Endometrial microvascular endothelial cells (primary cell): Measurements from ENCODE around the gene NTHL1. TPM values are rescaled to one million over a fixed set of nuclear protein-coding genes. Genes with fewer than 3 reads are reported as not detected.

ENCODE experiments used
- in situ Hi-C: cut with HindIII; loops from 2 replicates; pipeline ENCODE4 v1.10.0; 2017; ENCODE audit warnings: low sequenced_read_pairs, low pct_unique_long_range_greater_than_20kb; ENCODE audit errors: inconsistent ontology term
- total RNA-seq: library from RNA; depleted of rRNA; stranded (reverse); fragments of >200 nt; gene quantifications from one replicate; pipeline ENCODE4 v1.2.3, GENCODE V29; 2015; ENCODE audit errors: inconsistent ontology term

NTHL1 gene
- total RNA-seq, 1 donor from 2014 or later = 38.8 TPM

DNA sequence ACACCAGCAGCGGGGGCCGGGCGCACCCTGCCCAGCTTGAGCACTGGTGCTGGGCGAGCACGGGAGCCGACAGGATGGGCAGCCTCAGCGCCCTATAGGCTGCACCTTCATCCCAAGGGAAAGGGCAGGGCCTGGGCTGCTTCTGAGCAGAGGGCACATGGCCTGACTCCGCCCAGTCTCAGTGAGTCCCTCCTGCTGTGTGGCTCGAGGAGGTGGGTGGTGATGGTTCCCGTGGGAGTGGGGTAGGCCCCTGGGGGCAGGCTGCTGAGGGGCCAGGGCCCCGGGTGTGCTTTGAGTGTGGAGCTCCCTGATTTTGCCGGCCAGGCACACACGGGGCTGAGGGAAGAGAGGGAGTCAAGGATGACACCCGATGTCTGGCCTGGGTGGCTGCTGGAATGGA, 38.0 kb upstream of the NTHL1 start:
- in situ Hi-C loops = no loop called here

DNA sequence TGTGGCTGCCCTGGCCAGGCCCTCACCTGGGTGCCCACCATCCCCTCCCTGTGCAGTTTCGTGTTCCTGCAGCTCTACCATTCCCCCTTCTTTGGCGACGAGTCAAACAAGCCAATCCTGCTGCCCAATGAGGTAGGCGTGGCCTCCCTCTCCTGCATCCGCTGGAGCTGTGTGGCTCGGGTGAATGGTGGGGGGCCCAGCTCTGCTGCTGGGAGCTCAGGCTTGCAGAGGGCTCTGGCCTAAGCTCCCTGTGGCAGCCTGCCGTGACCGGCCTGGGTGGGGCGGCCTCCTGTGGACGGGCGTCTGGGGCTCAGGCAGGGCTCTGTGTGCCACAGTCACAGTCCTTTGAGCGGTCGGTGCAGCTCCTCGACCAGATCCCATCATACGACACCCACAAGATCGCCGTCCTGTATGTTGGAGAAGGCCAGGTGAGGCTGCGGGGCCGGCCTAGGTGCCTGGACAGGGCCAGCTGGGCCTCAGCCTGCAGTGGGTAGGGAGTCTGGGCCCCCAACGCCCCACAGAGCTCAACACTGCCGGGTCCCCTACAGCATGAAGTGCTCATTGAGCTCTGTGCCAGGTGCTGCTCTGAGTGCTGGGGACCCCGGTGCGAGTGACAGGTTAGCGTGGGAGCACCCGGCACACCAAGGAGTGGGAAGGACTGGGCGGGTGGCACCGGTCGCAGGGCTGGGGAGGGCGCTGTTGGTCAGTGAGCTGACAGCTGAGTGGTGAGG, 37.4 kb upstream of the NTHL1 start:
- in situ Hi-C loops = no loop called here

DNA sequence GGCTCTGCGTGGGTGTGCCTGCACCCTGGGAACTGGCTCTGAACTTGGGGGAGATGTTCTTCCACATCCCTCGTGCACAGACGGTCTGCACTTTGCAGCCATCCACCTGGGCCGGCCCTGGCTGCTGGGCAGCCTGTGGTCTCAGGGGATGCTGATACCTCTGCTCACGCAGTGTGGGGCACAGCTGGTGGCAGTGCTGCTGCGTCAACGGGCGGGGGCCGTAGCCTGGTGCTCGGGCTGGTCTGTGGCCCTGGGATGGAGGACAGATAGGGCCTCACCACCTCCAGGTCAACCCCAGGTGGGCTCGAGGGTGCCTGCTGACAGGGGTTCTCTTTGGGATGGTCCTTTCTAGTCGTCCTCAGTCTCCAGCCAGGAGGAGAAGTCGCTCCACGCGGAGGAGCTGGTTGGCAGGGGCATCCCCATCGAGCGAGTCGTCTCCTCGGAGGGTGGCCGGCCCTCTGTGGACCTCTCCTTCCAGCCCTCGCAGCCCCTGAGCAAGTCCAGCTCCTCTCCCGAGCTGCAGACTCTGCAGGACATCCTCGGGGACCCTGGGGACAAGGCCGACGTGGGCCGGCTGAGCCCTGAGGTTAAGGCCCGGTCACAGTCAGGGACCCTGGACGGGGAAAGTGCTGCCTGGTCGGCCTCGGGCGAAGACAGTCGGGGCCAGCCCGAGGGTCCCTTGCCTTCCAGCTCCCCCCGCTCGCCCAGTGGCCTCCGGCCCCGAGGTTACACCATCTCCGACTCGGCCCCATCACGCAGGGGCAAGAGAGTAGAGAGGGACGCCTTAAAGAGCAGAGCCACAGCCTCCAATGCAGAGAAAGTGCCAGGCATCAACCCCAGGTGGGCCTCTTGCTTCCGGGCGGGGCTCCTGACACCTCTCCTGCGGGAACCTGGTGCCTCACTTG, 36.5 kb upstream of the NTHL1 start:
- in situ Hi-C loops = no loop called here

DNA sequence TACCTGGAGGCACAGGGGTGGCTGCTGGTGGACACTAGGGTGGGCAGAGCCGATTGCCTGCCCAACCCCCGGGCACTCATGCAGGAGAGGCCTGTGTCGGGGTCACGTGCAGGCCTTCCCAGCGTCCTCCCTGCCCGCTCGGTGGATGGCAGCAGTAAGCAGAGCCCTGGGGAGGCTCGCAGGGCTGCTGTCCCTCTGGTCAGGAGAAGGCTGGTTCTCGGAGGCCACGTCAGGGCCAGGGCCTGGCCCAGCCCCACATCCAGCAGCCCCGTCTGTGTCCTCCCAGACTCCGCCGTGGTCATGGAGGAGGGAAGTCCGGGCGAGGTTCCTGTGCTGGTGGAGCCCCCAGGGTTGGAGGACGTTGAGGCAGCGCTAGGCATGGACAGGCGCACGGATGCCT, 35.8 kb upstream of the NTHL1 start:
- in situ Hi-C loops = no loop called here

DNA sequence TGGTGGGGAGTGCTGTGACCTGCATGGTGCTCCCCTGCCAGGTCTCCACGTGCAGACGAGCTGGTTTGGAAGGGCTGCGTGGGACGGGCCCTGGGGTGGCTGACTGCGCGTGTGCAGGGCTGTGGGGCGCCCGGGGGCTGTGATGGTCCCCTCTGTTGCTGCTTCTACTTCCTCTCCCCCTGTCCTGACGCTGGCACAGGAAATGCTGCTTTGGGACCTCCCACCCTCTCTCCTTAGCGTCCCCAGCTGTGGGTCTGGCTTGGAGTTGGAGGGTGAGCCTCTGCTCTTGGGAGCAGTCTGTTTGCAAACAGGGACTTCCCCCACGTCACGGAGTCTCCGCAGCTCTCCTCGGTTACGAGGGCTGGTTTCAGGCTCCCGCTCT, 35.3 kb upstream of the NTHL1 start:
- in situ Hi-C loops = no loop called here

DNA sequence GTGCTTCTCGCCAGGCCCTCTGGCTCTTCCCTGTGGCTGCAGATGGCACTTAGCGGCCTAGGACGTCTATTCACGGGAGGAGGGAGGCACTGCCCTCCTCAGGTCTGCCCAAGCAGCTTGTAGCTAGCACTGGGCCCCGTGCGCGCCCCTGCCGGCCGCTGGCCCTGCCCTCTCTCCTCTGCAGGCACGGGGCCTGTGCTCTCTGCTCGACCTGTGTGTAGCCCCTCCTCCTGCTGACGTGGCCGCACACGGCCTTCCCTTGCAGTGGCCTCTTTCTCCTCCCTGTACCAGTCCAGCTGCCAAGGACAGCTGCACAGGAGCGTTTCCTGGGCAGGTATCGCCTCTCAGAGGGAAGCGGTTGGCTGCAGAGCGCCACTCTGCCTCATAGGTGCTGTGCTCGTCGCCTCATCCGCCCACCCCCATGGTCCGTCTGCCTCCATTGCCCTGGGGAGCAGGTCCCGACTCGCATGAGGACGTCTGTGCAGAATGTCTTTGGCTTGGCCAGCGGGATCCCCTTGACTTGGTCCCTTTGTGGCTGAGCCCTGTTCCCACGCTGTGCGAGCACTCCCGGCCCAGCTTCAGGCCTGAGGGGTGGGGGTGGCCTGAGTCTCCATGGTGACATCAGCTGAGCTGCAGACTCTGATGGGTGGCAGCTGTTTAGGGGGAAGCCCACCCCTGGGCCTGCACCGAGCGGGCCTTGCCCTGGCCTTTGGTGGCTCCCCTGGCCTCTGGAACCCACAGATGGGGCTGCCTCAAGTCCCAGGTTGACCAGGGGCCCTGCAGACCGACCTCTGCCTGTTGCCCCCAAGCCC, 34.7 kb upstream of the NTHL1 start:
- in situ Hi-C loops = no loop called here

DNA sequence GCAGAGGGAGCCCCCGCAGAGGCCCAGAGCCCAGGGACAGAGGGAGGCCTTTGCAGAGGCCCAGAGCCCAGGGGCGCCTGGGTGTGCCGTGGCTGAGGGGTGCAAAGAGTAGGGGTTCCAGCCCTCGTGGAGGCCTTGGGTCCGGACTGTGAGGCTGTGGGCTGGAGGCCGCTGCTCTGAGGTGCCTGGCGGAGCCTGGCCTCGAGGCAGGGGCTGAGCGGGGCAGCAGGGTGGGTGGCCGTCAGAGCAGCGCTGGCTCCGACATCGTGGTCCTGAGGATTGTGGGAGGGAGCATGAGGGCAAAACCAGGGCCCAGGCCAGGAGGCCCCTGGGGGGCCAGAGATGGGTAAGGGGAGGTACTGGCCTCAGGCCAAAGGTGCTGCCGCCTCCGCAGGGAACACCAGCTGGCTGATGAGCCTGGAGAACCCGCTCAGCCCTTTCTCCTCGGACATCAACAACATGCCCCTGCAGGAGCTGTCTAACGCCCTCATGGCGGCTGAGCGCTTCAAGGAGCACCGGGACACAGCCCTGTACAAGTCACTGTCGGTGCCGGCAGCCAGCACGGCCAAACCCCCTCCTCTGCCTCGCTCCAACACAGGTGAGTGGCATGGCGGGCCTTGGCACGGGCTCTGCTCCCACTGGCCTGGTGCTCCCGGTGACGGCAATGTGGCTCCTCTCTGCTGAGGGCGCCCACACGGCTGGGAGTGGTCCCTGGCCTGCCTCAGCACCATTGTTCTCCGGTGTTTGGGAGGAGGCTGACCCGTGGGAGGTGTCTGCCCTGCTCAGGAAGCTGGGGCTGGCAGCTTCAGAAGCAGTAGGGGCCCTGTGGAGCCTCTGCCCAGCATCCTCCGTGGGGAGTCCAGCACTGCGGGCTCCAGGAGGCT, 33.8 kb upstream of the NTHL1 start:
- in situ Hi-C loops = no loop called here

DNA sequence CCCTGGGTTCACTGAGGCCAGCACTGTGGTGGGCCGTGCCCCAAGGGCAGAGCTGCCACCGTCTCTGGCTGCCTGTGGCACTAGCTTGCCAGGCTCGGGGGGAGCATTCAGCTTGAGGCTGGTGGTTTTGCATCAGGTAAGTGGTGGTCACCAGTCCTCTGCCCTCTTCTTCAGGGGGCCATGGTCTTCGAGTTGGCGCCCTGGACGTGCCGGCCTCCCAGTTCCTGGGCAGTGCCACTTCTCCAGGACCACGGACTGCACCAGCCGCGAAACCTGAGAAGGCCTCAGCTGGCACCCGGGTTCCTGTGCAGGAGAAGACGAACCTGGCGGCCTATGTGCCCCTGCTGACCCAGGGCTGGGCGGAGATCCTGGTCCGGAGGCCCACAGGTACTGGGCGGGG, 32.4 kb upstream of the NTHL1 start:
- in situ Hi-C loops = no loop called here

DNA sequence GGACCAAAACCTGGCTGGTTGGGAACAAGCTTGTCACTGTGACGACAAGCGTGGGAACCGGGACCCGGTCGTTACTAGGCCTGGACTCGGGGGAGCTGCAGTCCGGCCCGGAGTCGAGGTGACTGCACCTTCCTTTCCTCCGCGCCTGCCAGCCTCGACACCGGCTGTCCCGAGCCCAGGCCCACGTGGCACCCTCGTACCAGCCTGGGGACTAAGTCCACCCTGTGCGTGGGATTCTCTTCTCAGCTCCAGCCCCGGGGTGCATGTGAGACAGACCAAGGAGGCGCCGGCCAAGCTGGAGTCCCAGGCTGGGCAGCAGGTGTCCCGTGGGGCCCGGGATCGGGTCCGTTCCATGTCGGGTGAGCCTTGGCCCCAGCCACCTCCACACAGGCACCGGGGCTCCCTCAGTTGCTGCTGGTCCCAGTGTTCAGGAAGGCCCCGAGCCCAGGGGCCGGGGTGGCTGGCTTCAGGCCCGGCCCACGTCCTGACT, 31.7 kb upstream of the NTHL1 start:
- in situ Hi-C loops = no loop called here

DNA sequence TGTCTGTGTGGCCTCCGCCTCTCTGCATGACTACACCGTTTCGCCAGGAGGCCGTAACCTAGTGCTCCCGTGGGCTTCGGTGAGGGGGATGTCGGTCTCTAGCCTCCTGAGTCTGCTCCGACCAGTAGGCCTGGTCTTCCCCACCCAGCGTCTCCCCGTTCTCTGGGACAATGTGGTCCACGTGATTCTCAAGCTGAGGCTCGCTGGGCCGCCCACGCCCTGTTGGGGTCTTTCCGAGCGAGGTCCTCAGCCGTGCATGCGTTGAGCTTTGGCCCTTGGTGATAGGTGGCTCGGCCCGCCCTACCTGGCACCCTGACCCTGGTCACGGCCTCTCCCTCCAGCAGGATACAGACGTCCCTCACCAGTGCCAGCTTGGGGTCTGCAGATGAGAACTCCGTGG, 31.1 kb upstream of the NTHL1 start:
- in situ Hi-C loops = no loop called here

DNA sequence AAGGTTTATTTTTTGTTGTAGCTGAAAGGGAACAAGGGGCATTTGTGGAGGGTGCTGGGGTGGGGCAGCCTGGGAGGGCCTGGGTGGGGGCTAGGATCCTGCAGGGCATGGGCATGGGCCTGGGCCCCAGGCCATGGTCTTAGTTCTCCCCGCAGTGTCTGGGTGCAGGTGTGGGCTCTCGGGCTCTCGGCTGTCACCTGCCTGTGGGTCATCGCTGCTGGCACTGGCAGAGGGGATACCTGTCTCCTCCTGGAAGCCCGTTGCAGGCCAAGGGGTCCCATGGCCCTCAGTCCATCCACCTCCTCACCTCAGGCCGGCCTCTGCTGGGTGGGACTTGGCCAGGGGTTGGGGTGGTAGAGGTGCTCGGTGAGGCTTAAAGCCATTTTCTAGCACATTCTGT, 30.5 kb upstream of the NTHL1 start:
- in situ Hi-C loops = no loop called here

DNA sequence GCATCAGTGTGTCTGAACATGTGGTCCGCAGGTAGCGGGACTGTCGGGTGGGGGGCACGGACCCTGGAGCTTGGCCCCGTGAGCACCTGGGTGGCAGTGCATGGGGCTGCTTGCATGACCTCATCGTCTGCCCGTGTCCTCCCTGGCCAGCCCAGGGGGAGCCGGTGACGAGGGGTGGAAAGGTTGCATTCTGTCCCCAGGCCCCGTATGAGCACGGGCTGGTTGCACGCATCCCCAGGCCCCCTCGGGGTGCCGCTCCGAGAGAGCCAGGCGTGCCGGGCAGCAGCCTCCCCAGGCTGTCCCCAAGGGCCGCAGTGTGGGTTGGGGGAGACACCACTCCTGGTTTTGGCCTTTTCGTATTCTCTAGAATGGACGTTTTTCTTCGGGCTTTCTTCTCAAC, 30.1 kb upstream of the NTHL1 start:
- in situ Hi-C loops = no loop called here

DNA sequence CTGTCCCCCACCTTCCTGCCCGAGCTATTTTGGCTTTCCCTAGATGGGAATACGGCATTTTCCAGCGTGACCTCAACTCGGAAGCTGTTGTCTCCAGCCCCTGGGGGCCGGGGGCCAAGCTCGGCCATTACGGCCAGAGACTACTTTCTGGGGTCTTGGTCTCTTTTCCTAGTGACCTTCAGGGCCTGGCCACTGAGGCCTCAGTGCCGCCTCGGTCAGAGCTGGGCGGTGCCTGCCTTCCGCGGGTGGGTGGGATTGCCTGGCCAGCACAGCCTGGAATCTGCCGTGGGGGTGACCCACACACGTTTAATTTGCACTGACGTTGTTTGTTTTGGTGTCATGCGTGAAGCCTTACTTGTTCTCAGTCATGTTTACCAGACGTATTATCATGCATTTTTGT, 29.4 kb upstream of the NTHL1 start:
- in situ Hi-C loops = no loop called here

DNA sequence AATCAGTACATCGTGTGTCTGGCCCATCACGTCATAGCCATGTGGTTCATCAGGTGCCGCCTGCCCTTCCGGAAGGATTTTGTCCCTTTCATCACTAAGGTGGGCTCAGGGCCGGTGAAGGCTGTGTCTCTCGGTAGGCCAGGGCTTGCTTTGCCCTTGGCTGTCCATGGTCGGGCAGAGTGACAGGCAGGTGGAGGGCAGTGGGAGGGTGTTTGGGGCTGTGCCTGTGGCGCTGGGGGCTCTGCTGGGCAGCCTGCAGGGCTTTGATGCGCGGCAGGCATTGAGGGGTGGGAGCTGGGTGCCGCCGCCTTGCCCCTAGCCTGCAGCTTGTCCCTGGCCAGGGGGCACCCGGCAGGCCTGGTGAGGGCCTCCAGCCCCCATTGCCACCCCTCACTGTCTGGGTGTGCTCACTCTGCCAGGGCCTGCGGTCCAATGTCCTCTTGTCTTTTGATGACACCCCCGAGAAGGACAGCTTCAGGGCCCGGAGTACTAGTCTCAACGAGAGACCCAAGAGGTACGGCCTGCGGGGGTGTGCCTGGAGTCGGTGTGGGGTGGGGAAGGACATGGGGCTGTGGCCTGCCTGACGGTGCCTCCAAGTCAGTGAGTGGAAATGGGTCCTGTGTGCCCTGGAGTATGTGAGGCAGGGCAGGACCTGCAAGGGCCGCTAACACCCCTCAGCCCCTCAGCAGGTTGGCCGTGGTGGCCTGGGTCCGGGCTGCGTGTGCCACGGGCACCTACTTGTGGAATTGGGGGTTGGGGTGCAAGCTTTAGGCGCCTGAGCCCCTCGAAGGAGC, 28.6 kb upstream of the NTHL1 start:
- in situ Hi-C loops = no loop called here

DNA sequence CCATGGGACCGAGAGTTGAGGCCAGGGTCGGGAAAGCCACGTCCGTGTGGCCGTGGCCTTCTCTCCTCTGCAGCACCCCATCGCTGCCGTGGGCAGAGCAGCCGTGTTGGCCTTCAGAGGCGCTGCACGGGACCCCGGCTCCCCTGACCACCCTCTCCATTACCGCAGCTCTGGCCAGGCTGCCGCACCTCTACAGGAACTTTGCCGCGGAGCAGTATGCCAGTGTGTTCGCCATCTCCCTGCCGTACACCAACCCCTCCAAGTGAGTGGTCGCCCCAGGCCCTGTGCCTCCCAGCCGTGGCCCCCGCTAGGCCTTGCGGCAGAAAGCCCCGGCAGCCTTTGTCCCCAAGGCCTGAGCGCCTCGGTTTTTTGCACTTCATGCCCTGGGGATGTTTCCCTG, 28.0 kb upstream of the NTHL1 start:
- in situ Hi-C loops = no loop called here

DNA sequence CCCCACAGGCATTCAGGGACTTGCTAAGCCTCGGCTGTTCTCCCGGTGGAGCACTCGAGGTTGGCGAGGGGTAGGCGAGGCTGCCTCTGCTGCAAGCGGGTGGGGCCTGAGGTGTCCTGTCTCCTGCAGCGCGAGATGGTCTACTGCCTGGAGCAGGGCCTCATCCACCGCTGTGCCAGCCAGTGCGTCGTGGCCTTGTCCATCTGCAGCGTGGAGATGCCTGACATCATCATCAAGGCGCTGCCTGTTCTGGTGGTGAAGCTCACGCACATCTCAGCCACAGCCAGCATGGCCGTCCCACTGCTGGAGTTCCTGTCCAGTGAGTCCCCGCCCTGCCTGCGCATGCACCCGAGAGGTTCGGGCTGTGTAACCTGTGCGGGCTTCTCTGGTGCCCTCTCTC, 26.4 kb upstream of the NTHL1 start:
- in situ Hi-C loops = no loop called here

DNA sequence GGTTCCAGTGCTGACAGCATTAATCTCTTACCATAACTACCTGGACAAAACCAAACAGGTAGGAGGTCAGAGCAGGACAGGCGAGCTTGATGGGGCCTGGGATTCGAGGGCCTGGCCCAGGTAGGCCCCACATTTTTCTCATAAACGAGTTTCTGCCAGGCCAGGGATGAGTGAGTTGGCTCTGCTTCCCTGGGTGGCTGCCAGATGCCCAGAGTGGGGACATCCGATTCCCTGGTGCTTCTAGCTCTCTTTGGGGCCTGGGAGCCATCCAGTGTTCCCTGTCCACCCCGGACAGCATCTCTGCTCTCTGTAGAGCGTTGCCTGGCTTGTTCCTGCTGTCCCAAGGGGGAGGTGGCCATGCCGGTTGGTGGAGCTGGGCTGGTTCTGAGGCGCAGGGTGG, 25.3 kb upstream of the NTHL1 start:
- in situ Hi-C loops = no loop called here
